ENCODE measurements around the gene C11orf24.
"Not testable (repeated sequence)": the region's sequence is repeated elsewhere in the genome, so short reads cannot be mapped to it uniquely, and the experiment has no call there.

C11orf24 gene

DNA sequence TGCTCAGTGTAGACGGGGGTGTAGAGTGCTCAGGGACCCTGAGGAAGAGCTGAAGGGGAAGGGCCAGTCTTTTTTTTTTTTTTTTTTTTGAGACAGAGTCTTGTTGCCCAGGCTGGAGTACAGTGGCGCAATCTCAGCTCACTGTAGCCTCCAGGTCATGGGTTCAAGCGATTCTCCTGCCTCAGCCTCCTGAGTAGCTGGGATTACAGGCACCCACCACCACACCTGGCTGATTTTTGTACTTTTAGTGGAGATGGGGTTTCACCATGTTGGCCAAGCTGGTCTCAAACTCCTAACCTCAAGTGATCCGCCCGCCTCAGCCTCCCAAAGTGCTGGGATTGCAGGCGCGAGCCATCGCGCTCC, 27.7 kb upstream of the C11orf24 start:
- not testable (repeated sequence) for DNase-seq (ENCODE audit: low read depth in 1 of 2, low spot score in 1 of 2)

DNA sequence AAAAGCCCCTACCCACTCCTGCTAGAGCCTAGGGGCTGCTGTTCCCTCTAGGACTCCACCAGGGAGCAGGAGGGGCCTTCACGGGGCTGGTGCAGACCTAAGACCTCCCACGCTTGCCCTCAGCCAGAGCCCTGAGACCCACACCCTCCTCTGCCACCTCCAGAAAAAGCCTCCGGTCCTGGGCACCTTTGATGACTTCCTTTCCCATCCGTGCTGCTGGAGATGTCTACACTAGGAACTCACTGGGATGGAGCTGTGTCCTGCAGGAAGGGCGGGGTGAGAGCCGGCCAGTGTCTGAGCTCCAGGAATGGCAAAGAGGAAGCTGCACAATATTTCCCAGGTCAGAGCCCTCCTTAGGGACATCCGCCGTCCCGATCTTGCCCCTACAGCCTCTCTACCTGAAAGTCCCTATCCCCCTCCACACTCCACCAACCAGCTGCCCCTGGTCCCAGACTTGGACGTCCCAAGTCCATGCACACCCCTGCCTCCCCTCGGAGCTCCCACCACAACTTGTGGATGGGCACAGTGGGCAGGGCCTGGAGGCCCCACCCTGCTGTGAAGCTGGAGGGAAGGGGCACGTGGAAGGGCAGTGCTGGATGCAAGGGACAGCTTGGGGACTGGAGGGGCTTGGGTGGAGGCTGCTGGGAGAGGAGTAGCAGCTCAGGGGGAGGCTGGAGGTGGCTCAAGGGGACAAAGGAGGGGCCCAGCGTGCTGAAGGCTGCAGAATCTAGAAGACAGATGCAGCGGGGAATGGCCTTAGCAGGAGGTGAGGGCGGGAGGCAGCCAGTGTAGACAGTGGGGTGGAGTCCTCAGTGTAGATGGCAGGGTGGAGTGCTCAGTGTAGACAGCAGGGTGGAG, 27.1 kb upstream of the C11orf24 start:
- no peak for DNase-seq (ENCODE audit: low read depth in 1 of 2, low spot score in 1 of 2)

DNA sequence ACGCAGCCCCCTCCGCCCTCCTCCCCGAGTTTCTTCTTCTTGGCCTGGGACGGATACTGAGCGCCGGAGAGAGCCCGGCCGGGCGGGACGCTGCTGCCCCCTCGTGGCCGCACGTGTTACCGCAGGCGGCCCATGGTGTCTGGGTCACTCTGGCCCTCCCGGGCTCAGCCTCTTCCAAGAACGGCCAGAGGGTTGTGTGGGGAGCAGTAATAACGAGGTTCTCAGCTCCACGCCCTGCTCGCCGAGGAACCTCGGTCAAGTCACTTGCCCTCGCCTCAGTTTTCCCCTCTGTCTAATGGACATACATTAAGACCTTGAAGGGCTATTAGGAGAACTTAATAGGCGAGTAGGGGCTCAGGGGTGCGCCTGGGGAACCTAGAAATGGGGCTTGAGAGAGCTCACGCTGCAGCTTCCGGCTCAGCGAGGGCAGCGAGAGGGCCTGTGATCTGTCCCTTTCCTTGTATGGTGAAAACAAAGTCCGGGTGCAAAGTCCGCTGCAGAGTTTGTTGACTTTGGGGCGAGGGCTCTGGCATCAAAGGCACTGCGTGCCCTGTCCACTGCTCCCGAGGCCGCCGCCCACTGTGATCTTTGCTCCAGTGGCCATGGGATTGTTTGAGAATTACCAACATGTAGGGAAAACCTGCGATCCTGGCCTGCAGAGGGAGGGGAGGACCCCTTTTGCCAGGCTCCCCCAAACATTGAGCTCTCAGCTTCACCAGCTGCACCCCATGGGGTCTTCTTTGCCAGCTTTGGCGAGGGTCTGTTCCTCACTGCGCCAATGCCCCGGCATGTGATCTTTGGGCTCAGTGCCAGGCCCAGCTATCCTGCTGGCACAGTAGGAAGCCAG, 26.3 kb upstream of the C11orf24 start:
- DNase-seq (ENCODE audit: low read depth in 1 of 2, low spot score in 1 of 2) = peak; percentile 58 to 63

DNA sequence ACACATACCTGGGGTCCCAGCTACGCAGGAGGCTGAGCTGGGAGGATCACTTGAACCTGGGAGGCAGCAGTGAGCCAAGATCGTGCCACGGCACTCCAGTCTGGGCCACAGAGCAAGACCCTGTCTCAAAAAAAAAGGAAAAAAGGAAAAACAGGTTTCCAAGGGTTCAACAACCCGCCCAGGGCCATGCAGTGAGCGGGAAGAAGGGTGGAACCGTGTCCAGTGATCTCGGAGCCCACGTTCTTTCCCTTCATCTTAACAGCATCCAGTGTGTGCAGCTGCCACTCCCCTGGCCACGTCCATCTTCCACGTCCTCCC, 25.7 kb upstream of the C11orf24 start:
- no peak for DNase-seq (ENCODE audit: low read depth in 1 of 2, low spot score in 1 of 2)

DNA sequence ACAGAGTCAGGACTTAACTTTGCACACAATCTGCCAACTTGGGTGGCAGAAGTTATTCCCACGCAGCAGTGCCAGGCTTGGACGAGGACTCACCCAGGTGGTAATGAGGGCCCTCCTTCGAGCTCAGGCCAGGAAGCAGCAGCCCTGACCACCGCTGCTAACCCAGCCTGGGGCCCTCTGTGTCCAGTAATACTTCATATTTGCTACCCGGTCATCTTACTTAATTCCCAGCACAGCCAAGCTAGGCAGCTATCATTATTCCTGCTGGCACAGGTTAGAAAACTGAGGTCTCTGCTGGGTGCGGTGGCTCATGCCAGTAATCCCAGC, 25.2 kb upstream of the C11orf24 start:
- no peak for DNase-seq (ENCODE audit: low read depth in 1 of 2, low spot score in 1 of 2)

DNA sequence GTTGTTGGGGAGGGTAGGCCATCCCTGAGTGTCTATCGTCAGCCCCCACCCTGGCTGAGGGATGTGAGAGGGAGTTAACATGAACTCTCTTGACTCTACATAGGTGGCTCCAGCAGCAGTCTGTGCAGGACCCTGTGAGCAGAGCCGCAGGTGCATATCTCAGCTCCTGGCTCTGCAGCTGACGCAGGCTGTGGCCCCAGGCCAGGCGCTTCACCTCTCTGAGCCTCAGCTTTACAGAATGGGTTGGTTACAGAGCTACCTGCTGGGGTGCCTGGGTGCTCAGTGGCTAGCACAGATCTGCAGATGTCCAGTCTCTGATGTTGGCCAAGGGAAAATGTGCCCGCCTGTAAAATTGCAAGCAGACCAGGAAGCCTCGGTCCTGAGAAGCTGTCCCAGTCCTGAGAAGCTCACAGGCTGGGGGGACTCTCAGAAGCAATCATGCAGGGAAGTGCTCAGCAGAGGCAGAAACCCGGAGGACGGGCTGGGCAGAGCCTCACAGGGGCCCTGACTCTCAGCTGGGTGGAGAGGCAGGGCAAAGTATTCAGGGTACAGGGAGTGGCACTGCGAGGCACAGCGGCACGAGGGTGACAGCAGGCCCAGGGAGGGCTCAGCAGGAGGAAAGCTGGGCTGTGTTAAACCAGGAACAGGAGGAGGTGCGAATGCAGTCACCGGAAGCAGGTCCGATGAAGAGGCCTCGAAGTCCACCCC, 24.7 kb upstream of the C11orf24 start:
- DNase-seq (ENCODE audit: low read depth in 1 of 2, low spot score in 1 of 2) = no peak

DNA sequence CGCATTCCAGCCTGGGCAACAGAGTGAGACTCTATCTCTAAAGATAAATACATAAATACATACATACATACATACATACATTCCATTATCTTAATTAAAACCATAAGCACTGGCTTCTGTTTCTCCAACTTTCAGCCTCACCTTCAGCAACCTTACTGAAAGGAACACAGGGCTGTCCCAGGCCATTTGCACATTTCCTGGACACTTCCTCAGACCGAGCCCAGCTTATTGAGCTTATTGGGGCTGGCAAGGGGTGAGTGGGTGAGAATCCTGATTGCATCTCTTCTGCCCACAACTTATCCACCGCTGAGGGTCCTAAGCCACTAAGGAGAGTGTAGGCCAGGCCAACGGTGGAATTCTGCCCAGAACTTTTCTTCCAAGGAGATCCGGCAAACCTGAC, 24.2 kb upstream of the C11orf24 start:
- no peak for DNase-seq (ENCODE audit: low read depth in 1 of 2, low spot score in 1 of 2)

DNA sequence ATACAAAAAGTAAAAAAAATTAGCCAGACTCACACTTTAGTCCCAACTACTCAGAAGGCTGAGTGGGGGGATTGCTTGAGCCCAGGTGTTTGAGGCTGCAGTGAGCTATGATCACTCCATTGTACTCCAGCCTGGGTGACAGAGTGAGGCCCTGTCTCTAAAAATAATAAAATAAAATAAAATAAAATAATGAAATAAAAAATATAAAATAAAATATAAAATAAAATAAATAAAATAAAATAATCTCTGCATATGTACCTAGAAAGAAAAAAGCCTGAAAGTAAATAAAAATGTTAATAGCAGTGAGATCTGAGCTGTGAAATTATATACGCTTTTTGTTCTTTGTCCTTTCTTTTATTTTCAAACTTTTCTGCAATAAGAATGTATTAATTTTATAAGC, 23.5 kb upstream of the C11orf24 start:
- DNase-seq (ENCODE audit: low read depth in 1 of 2, low spot score in 1 of 2) = no peak

DNA sequence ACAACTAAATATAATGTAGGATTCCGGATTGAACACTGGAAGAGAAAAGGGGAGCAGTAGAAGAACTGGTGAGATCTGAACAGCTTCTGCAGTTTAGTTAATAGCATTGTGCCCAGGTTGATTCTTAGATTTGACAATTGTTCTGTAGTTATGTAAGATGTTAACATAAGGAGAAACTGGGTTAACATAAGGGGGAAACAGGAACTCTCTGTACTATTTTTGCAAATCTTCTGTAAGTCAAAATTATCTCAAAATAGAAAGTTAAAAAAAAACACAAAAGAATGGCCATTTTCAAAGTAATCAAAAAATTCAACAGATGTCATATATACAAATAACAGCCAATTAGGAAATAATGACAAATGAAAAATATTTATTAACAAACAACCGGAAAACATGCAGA, 21.9 kb upstream of the C11orf24 start:
- no peak for DNase-seq (ENCODE audit: low read depth in 1 of 2, low spot score in 1 of 2)

DNA sequence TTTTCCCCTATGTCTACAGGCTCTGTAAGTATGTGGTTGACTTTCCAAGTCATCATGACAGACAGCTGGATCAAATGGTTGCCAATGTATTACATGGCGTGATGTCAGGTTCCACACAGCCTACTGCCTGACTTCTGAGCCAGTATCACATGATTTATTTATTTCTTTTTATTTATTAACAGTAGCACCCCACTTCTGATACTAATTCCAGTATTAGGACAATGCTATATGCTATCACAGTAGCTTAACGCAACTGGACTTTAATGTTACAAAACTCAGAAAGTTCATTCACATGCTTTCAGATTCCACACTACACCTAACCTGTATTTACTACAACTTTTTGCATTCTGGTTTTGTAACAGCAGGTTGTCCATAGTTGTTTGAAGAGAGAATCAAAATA, 17.7 kb upstream of the C11orf24 start:
- no peak for DNase-seq (ENCODE audit: low read depth in 1 of 2, low spot score in 1 of 2)

DNA sequence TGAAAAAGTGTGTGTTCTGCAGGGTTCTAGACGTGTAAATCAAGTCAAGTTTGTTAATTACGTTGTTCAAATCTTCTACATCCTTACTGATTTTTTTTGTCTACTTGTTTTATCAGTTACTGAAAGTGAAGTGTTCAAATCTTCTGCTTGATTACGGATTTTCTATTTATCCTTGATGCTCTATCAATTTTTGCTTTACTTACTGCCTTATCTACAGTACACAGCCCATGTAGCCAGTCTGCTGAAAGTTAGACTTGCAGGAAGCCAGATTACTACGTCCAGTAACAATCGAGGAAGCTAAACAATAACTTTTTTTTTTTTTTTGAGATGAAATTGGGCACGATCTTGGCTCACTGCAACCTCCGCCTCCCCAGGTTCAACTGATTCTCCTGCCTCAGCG, 15.6 kb upstream of the C11orf24 start:
- DNase-seq (ENCODE audit: low read depth in 1 of 2, low spot score in 1 of 2) = no peak

DNA sequence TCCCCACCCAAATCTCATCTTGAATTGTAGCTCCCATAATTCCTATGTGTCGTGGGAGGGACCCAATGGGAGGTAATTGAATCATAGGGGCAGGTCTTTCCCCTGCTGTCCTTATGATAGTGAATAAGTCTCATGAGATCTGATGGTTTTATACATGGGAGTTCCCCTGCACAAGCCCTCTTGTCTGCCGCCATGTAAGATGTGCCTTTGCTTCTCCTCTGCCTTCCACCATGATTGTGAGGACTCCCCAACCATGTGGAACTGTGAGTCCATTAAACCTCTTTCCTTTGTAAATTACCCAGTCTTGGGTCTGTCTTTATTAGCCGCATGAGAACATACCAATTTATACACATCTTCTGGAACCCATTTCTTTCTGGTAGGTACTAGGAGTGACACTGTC, 12.8 kb upstream of the C11orf24 start:
- not testable (repeated sequence) for DNase-seq (ENCODE audit: low read depth in 1 of 2, low spot score in 1 of 2)

DNA sequence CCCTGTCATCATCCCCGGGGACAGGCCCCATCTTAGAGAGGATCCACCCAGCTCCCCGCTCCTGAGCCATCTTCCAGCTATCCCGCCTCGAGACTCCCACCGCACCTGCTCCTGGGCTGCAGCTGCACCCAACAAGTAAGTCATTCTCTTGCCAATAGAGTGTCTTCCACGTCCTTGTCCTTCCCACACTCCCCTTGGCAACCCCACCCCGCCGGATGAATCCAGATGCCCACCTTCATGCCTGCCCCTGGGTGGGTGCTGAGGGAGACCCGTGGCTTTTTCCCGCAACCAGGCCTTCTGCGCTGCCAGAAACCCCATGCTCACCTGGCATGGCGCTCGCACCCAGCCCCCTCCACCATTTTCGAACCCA, 11.1 kb upstream of the C11orf24 start:
- DNase-seq (ENCODE audit: low read depth in 1 of 2, low spot score in 1 of 2) = no peak

DNA sequence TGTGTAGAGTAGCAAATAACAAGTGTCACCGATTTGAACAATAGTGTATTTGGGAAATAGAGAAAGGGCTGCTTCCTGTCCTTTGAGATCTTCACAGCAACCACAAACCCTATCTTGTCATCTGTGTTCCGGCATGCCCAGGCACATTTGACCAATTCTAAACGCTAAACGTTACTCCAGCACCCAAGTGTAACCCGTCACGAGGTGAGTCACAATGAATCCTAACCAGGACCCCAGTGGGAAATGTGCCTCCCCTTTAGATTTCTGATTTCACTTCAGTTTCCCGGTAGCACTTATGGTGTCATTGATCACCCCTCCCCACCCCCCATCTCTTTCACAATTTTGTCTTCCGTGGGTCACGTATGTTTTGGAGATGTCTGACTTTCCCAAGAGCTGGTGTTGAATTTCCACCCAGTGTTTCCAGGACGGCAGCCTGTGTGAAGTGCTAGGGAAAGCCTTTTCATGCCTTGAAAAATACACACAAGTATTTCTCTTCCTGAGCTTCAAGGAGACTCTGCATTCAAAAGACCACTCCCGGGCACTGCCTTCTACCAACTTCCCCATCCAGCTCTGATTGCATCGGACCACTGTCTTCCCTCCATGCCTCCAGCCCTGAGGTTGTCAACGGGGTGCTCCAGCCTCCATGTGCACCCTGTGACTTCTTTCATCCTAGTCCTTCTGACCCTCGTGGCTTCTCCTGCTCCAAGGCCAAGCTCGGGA, 10.5 kb upstream of the C11orf24 start:
- DNase-seq (ENCODE audit: low read depth in 1 of 2, low spot score in 1 of 2) = no peak

DNA sequence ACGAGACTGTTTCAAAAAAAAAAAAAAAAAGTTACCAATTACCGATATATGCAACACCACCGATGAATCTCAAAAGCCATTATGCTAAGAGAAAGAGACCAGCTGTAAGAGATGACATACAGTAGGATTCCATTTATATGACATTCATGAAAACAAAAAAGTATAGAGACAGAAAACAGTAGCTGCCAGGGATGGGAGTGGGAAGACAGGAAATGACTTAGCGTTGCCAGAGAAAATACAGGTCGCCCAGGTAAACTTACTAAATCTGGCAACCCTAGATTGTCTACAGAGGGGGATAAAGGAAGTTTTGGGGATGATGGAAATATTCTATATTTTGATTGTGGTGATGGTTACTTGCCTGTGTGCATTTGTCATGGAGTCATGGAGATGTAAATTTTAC, 7.9 kb upstream of the C11orf24 start:
- DNase-seq (ENCODE audit: low read depth in 1 of 2, low spot score in 1 of 2) = no peak

DNA sequence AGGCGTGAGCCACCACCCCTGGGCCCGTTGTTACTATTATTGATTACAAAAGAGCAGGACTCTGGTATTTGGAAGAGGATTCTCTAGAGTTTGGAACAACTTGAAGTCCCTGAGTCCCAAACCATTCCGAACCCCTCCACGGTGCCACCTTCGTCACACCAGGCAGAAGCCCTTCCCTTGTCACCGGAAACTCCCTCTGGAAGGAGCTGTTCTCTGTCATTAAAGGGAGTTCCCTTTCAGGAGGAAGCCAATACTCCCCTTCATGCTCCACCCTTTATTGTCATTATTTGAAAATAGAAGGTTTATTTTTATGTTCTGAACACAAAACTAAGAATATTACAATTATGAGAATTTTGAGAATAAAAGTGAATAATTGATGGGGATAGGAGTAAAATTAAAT, 5.1 kb upstream of the C11orf24 start:
- DNase-seq (ENCODE audit: low read depth in 1 of 2, low spot score in 1 of 2) = no peak

DNA sequence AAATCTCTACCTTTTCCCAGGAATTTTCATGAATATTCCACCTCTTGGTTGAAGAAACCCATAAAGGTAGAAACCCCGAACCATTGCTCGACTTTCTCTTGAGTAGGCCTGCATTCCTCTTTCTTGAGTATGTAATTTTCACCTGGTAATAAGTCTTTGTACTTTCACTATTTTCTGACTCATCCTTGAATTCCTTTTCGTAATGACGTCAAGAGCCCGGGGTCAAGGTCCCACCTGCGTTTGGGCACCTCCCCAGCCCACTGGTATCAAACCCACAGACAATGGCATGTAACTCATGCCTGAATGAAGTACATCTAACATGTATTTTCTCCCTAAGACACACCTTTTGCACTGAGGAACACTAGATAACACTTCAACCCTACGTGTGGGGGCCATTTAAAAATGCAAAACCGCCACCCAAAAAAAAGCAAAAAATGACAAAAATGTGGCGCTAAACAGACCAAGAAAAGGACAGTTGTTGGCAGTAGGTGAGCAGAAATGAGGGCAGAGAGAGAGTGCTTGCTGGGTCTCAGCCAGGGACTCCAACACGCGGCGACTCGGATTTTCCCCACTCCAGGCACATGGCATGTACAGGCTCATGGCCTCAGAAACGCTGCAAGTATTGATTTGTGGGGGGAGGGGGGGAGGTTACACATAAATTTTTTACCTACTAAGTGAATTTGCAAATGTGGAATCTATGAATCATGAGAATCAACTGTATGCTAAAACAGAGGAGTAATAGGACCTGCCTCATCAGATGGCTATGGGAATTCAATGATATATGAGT, 4.1 kb upstream of the C11orf24 start:
- DNase-seq (ENCODE audit: low read depth in 1 of 2, low spot score in 1 of 2) = no peak

DNA sequence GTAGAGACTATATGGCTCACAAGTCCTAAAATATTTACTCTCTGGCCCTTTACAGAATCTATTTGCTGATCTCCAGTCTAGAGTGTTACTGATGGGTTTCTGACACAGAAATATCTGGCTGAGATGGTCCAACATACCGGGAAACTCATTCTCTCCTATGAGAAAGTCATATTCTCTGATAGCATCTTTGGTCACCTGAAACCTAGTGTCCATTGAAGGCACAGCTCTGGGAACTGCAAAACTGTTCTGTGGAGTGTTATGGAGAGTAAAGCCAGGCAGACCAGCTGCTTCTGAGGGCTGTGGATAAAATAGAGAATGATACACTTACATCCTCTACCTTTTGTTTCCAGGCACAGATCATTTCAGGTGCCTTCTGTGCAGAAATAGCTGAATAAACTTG, 2.5 kb upstream of the C11orf24 start:
- no peak for DNase-seq (ENCODE audit: low read depth in 1 of 2, low spot score in 1 of 2)

DNA sequence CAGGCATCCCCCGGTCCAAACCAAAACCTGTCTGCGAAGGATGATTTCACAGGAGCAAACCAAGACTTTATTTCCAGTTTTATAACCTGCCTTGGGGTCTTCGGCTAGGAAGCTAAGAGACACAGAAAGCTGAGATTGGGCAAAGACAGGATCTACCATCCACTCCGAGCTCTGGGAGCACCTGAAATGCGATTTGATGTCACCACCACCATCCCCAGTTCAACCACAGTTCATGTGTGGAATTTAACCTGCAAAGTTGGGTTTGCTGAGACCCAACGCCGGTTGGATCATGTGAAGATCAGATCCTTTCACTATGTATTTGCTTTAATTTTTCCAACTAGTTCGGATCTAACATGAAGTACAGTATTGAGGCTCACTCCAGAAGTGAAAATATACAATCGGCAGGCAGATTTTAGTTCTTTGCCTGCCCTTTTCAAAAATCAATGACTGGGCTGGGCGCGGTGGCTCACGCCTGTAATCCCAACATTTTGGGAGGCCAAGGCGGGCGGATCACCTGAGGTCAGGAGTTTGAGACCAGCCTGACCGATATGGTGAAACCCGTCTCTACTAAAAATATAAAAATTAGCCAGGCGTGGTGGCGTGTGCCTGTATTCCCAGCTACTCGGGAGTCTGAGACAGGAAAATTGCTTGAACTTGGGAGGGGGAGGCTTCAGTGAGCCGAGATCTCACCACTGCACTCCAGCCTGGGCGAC, 1.4 kb upstream of the C11orf24 start:
- no peak for DNase-seq (ENCODE audit: low read depth in 1 of 2, low spot score in 1 of 2)

All from activated T-helper 1 cell treated with anti-CD3 and anti-CD28 coated beads, Interleukin-2, amount 50 U/mL, for 16 hours (primary cell).